ENCODE results near the gene GPR68.

The GPR68 gene

GRCh38 chr14:91284791-91285548, 40.5 kb upstream of the GPR68 start:
- Histone ChIP-seq H3K4me1 (no peaks in the 10 kb centered on the region), H3K27ac (no peak overlapping the region), H2AFZ (no peak overlapping the region), H3K9me3 (ENCODE audit: control insufficient read depth, low read length) (no peaks in the 10 kb centered on the region), H3K9ac (no peak overlapping the region), H3K4me3 (ENCODE audit: low read depth, low read length) (no peak overlapping the region), H3K79me2 (no peaks in the 10 kb centered on the region), H3K36me3 (ENCODE audit: control insufficient read depth, insufficient read depth, low read length) (no peaks in the 10 kb centered on the region), H3K27me3 (ENCODE audit: control insufficient read depth, insufficient read depth, low read length) (no peaks in the 10 kb centered on the region), H3K4me2 (ENCODE audit: low read length) (no peak overlapping the region)
- TF ChIP-seq, protein P1, sequence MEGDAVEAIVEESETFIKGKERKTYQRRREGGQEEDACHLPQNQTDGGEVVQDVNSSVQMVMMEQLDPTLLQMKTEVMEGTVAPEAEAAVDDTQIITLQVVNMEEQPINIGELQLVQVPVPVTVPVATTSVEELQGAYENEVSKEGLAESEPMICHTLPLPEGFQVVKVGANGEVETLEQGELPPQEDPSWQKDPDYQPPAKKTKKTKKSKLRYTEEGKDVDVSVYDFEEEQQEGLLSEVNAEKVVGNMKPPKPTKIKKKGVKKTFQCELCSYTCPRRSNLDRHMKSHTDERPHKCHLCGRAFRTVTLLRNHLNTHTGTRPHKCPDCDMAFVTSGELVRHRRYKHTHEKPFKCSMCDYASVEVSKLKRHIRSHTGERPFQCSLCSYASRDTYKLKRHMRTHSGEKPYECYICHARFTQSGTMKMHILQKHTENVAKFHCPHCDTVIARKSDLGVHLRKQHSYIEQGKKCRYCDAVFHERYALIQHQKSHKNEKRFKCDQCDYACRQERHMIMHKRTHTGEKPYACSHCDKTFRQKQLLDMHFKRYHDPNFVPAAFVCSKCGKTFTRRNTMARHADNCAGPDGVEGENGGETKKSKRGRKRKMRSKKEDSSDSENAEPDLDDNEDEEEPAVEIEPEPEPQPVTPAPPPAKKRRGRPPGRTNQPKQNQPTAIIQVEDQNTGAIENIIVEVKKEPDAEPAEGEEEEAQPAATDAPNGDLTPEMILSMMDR (IDR thresholded peaks at IDR 0.05) = no peak

DNA sequence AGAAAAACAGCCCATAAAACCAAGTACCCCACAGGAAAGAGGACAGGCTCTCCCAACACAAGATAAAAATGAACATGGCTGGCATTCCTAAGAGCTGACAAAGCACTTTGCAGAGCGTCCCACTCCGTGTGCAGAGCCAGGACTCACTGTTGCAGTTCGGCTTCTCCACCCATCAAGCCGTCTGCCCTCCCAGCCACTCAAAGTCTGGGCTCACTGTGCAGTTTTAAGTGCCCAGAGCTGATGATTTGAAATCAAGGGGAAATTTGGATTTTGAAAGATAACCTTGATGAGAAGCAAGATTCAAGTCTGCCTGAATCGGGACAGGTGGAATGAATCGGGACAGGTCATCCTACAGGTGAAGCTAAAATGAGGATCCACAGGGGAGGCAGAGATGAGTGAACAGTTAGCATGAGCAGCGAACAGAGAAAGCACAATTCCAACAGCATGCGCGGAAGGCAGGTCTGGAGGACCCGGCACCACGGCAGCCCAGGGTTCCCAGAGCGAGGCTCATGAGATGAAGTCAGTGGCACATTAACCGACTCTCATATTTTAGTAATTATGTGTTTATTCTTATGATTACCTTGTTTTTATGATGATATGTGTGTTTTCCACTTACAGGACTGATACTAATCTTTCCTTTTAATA, 39.8 kb upstream of the GPR68 start:
- no peak overlapping the region for H3K4me3 ChIP-seq (ENCODE audit: low read depth, low read length)
- no peak overlapping the region for H3K27ac ChIP-seq
- no peaks in the 10 kb centered on the region for H3K27me3 ChIP-seq (ENCODE audit: control insufficient read depth, insufficient read depth, low read length)
- H3K4me2 ChIP-seq (ENCODE audit: low read length) = no peak overlapping the region
- no peaks in the 10 kb centered on the region for H3K36me3 ChIP-seq (ENCODE audit: control insufficient read depth, insufficient read depth, low read length)
- H2AFZ ChIP-seq = no peak overlapping the region
- TF ChIP-seq, protein P1 (IDR thresholded peaks at IDR 0.05) = no peak
- H3K9me3 ChIP-seq (ENCODE audit: control insufficient read depth, low read length) = no peaks in the 10 kb centered on the region
- H3K4me1 ChIP-seq = no peaks in the 10 kb centered on the region
- H3K9ac ChIP-seq = no peak overlapping the region
- no peaks in the 10 kb centered on the region for H3K79me2 ChIP-seq

DNA sequence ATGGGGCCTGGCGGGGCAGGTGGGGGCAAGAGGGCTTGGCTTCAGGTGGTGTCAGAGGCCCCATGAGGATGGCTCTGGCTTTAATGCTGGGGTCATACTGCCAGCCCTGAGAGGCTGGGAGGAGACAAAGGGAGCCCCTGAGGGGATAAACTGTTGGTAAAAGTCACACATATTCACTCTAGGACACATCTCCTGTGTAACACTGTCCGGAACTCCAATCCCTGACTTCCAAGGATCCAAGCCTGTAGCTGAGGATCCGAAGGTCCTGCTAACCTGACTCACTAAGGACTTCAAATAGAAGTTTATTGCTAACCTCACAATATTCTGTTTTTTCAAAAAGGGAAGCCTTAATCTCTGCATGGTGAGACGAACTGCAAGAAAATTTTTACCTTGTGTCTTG, 39.2 kb upstream of the GPR68 start:
- Histone ChIP-seq H3K36me3 (ENCODE audit: control insufficient read depth, insufficient read depth, low read length) (no peaks in the 10 kb centered on the region), H3K79me2 (no peaks in the 10 kb centered on the region), H3K4me3 (ENCODE audit: low read depth, low read length) (no peak overlapping the region), H3K4me2 (ENCODE audit: low read length) (no peak overlapping the region), H3K27ac (no peak overlapping the region), H2AFZ (no peak overlapping the region), H3K4me1 (no peaks in the 10 kb centered on the region), H3K27me3 (ENCODE audit: control insufficient read depth, insufficient read depth, low read length) (no peaks in the 10 kb centered on the region), H3K9me3 (ENCODE audit: control insufficient read depth, low read length) (no peaks in the 10 kb centered on the region), H3K9ac (no peak overlapping the region)
- TF ChIP-seq, protein P1 (IDR thresholded peaks at IDR 0.05) = no peak

GRCh38 chr14:91282954-91283645, 38.6 kb upstream of the GPR68 start:
- H2AFZ ChIP-seq = no peak overlapping the region

More at GRCh38 chr14:91282954-91283645, 38.6 kb upstream of the GPR68 start:
- H3K27me3 ChIP-seq (ENCODE audit: control insufficient read depth, insufficient read depth, low read length) = no peaks in the 10 kb centered on the region
- H3K36me3 ChIP-seq (ENCODE audit: control insufficient read depth, insufficient read depth, low read length) = no peaks in the 10 kb centered on the region
- H3K4me3 ChIP-seq (ENCODE audit: low read depth, low read length) = no peak overlapping the region
- H3K9ac ChIP-seq = no peak overlapping the region
- TF ChIP-seq, protein P1 (IDR thresholded peaks at IDR 0.05) = no peak
- H3K27ac ChIP-seq = no peak overlapping the region
- H3K9me3 ChIP-seq (ENCODE audit: control insufficient read depth, low read length) = no peaks in the 10 kb centered on the region
- H3K79me2 ChIP-seq = no peaks in the 10 kb centered on the region
- H3K4me2 ChIP-seq (ENCODE audit: low read length) = no peak overlapping the region
- H3K4me1 ChIP-seq = no peaks in the 10 kb centered on the region

Data from parathyroid adenoma (tissue), 2 donors.